SK-N-SH (cell line): ENCODE measurements around the gene ZSWIM7.

Source experiments
- MXI1 ChIP-seq: IDR thresholded peaks from 2 replicates; pipeline ENCODE4 v1.6.1; 2012; ENCODE audit warnings: mild to moderate bottlenecking, low read depth, low read length, improper control_type of control experiment
- NFIC ChIP-seq: IDR thresholded peaks from 2 replicates; pipeline ENCODE4 v1.4.0; 2012; ENCODE audit warnings: borderline replicate concordance

- TF ChIP-seq NFIC (no peak), MXI1 (no peak)
Observed at GRCh38 chr17:15957608-15958307, 41.7 kb downstream of the ZSWIM7 start.
